Measurements from ENCODE around the gene TPM4. TPM values are rescaled to one million over a fixed set of nuclear protein-coding genes. Genes with fewer than 3 reads are reported as not detected.

Gene TPM4
- total and polyA plus RNA-seq, 2 of the 8 experiments (the other 6 are each of a cell fraction or from before 2014, with no cell fraction given), result 160 to 359 TPM

- ChIA-PET POLR2A (ENCODE audit: partially characterized antibody) (interaction anchor here (0.8 to 1.8 kb wide), 2 partner anchors 33 to 36 kb away, joined by 3 to 5 read pairs; no protein-coding TSS in a partner anchor), CTCF (ENCODE audit: partially characterized antibody) (interaction anchor here (0.7 to 3.6 kb wide), 9 partner anchors 9 to 884 kb away, joined by 3 to 38 read pairs (median 6); partner anchors contain the start of genes FAM32A and RAB8A)
- FAIRE-seq (no peak), DNase-seq (ENCODE audit: low read depth in 1 of 2, low spot score in 2 of 2) (no peak)
- Histone ChIP-seq H2AFZ (ENCODE audit: low read length) (no peak overlapping the region), H3K56ac (replicated peaks; ENCODE audit: insufficient read length, low read depth, low read length) (no peak overlapping the region), H3K79me2 (ENCODE audit: control insufficient read depth in 1 of 2, insufficient read depth in 2 of 2, low read length in 2 of 2) (no peaks in the 10 kb centered on the region), H4K91ac (replicated peaks; ENCODE audit: insufficient read length, low read length) (no peak overlapping the region), H3K4me1 (replicated peaks in 1 of 4; ENCODE audit: control insufficient read depth in 3 of 4, insufficient read depth in 4 of 4, low read length in 3 of 4) (no peaks in the 10 kb centered on the region), H3K9ac (replicated peaks in 1 of 4; ENCODE audit: extremely low read depth in 1 of 4, low read depth in 3 of 4, low read length in 3 of 4) (no peak overlapping the region), H3K36me3 (ENCODE audit: control insufficient read depth in 2 of 4, insufficient read depth in 4 of 4, low read length in 3 of 4) (no peaks in the 10 kb centered on the region), H2BK12ac (ENCODE audit: low read depth, low read length) (no peak overlapping the region), H3K14ac (ENCODE audit: insufficient read length) (no peak overlapping the region), H3K18ac (ENCODE audit: extremely low read depth, low read length) (no peak overlapping the region), H3K4me3 (ENCODE audit: extremely low read depth in 1 of 4, insufficient read depth in 2 of 4, low read depth in 3 of 4, low read length in 4 of 4) (no peak overlapping the region), H3K27me3 (replicated peaks in 1 of 4; ENCODE audit: control insufficient read depth in 3 of 4, extremely low read depth in 1 of 4, insufficient read depth in 3 of 4, low read length in 3 of 4) (no peaks in the 10 kb centered on the region), H2BK5ac (ENCODE audit: low read depth, low read length) (no peak overlapping the region), H3K9me3 (ENCODE audit: insufficient read depth in 2 of 2, low read depth in 1 of 2, low read length in 1 of 2) (peaks cover 17 to 18% of the 10 kb centered on the region in 2 experiments), H2BK120ac (replicated peaks; ENCODE audit: low read depth, low read length) (no peak overlapping the region), H4K5ac (ENCODE audit: insufficient read length, low read depth, low read length) (no peak overlapping the region), H2BK20ac (ENCODE audit: low read length) (no peak overlapping the region), H3K79me1 (ENCODE audit: low read depth, low read length) (no peaks in the 10 kb centered on the region), H4K20me1 (replicated peaks in 1 of 2; ENCODE audit: control insufficient read depth in 1 of 2, insufficient read depth in 2 of 2, low read length in 2 of 2) (no peaks in the 10 kb centered on the region), H3K4ac (replicated peaks; ENCODE audit: insufficient read length, low read depth, low read length) (no peak overlapping the region), H3K27ac (ENCODE audit: low read depth, low read length) (no peak overlapping the region), H4K8ac (ENCODE audit: extremely low read depth, insufficient read depth, low read length) (no peak overlapping the region), H2BK15ac (ENCODE audit: low read length) (no peak overlapping the region), H3K4me2 (ENCODE audit: insufficient read depth in 1 of 2, low read depth in 2 of 2, low read length in 2 of 2) (no peak overlapping the region), H3K23me2 (ENCODE audit: low read depth, low read length) (peaks cover 8% of the 10 kb centered on the region; the same call in 1 of the 2 replicates), H3K23ac (ENCODE audit: insufficient read length) (no peak overlapping the region), H2AK5ac (ENCODE audit: low read depth, low read length) (no peak overlapping the region)
- 70% methylated on average over 4 of the region's 4 CpGs; no CpG with 5 or more reads in 1 of the 2 experiments for WGBS, 2 experiments (ENCODE audit: extremely low coverage in 1 of 2, insufficient coverage in 1 of 2, insufficient read length in 1 of 2, insufficient replicate concordance in 2 of 2, low coverage in 1 of 2, low lambda C conversion rate in 2 of 2, missing lambda C conversion rate in 1 of 2)
- TF ChIP-seq SIRT6 (IDR thresholded peaks at IDR 0.05; ENCODE audit: low read length), result no peak
- TF ChIP-seq CBX8 (IDR thresholded peaks at IDR 0.05; ENCODE audit: borderline replicate concordance, low read depth, low read length), result no peak
- no peak for TF ChIP-seq MAFK (IDR thresholded peaks at IDR 0.05; ENCODE audit: low read depth, low read length)
- TF ChIP-seq, protein P1, sequence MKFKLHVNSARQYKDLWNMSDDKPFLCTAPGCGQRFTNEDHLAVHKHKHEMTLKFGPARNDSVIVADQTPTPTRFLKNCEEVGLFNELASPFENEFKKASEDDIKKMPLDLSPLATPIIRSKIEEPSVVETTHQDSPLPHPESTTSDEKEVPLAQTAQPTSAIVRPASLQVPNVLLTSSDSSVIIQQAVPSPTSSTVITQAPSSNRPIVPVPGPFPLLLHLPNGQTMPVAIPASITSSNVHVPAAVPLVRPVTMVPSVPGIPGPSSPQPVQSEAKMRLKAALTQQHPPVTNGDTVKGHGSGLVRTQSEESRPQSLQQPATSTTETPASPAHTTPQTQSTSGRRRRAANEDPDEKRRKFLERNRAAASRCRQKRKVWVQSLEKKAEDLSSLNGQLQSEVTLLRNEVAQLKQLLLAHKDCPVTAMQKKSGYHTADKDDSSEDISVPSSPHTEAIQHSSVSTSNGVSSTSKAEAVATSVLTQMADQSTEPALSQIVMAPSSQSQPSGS (IDR thresholded peaks at IDR 0.05; ENCODE audit: low read length), result no peak
Measured at GRCh38 chr19:16042533-16043085, 33.7 kb upstream of the TPM4 start.
